ENCODE results near the gene GABRA5. TPM values are rescaled to one million over a fixed set of nuclear protein-coding genes. Genes with fewer than 3 reads are reported as not detected.
"Not testable (repeated sequence)": the region's sequence is repeated elsewhere in the genome, so short reads cannot be mapped to it uniquely, and the experiment has no call there.

The GABRA5 gene
- not detected in 2 replicates for total RNA-seq
- 0.09 and 0.23 TPM in 2 replicates for polyA plus RNA-seq
- 0.25 TPM in 1 of 2 replicates, not detected in the other for polyA plus RNA-seq (2012)
- not detected in 2 replicates for polyA minus RNA-seq (ENCODE audit: low replicate concordance)

GRCh38 chr15:26866298-26867199, at the start of gene GABRA5:
Gene GABRA5, plus strand, starts transcription at chr15:26867062. Its CDS starts 2,187 bp downstream, at chr15:26869249.
- no peak within 1 kb of the TSS for H3K27ac ChIP-seq (ENCODE audit: insufficient read depth, low read length)
- H3K27me3 ChIP-seq (ENCODE audit: control insufficient read depth, insufficient read depth, low read length) = no peaks in the 10 kb centered on the region
- H3K79me2 ChIP-seq (ENCODE audit: control insufficient read depth, insufficient read depth, low read length) = no peaks in the 10 kb centered on the region
- H3K4me3 ChIP-seq (replicated peaks in 1 of 4; ENCODE audit: control extremely low read depth in 1 of 4, insufficient read depth in 1 of 4, low read depth in 3 of 4, low read length in 4 of 4) = no peak within 1 kb of the TSS
- no peak within 1 kb of the TSS for H3K9ac ChIP-seq (ENCODE audit: insufficient read depth, low read length)
- no peaks in the 10 kb centered on the region for H4K20me1 ChIP-seq (ENCODE audit: control insufficient read depth, extremely low read depth, insufficient read depth, low read length)
- no peaks in the 10 kb centered on the region for H3K4me1 ChIP-seq (ENCODE audit: control insufficient read depth, extremely low read depth, insufficient read depth, low read length)
- DNase-seq (ENCODE audit: low read depth in 2 of 2) = peak in 1 of 2 donors; percentile 72
- H3K36me3 ChIP-seq (ENCODE audit: control insufficient read depth, insufficient read depth, low read length) = no peaks in the 10 kb centered on the region
- H3K9me3 ChIP-seq (ENCODE audit: control insufficient read depth, insufficient read depth, low read depth, low read length) = no peaks in the 10 kb centered on the region
- H2AFZ ChIP-seq (ENCODE audit: low read length) = no peak within 1 kb of the TSS
- TF ChIP-seq, protein P1, sequence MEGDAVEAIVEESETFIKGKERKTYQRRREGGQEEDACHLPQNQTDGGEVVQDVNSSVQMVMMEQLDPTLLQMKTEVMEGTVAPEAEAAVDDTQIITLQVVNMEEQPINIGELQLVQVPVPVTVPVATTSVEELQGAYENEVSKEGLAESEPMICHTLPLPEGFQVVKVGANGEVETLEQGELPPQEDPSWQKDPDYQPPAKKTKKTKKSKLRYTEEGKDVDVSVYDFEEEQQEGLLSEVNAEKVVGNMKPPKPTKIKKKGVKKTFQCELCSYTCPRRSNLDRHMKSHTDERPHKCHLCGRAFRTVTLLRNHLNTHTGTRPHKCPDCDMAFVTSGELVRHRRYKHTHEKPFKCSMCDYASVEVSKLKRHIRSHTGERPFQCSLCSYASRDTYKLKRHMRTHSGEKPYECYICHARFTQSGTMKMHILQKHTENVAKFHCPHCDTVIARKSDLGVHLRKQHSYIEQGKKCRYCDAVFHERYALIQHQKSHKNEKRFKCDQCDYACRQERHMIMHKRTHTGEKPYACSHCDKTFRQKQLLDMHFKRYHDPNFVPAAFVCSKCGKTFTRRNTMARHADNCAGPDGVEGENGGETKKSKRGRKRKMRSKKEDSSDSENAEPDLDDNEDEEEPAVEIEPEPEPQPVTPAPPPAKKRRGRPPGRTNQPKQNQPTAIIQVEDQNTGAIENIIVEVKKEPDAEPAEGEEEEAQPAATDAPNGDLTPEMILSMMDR (conservative IDR thresholded peaks at IDR 0.05 in 1 of 2, IDR thresholded peaks at IDR 0.05 in 1 of 2; ENCODE audit: low read depth in 1 of 2, low read length in 2 of 2) = peak in 1 of 2 donors; percentile 7
- TF ChIP-seq EZH2 (IDR thresholded peaks at IDR 0.05; ENCODE audit: low read length, missing control alignments) = no peak
- no peak within 1 kb of the TSS for H3K4me2 ChIP-seq (ENCODE audit: extremely low read depth, insufficient read depth, low read length)

- DNase-seq (ENCODE audit: low read depth in 2 of 2); H3K9me3 ChIP-seq (ENCODE audit: control insufficient read depth, insufficient read depth, low read depth, low read length); H2AFZ ChIP-seq (ENCODE audit: low read length); H3K27ac ChIP-seq (ENCODE audit: insufficient read depth, low read length); H3K79me2 ChIP-seq (ENCODE audit: control insufficient read depth, insufficient read depth, low read length); H3K4me2 ChIP-seq (ENCODE audit: extremely low read depth, insufficient read depth, low read length); H4K20me1 ChIP-seq (ENCODE audit: control insufficient read depth, extremely low read depth, insufficient read depth, low read length); H3K27me3 ChIP-seq (ENCODE audit: control insufficient read depth, insufficient read depth, low read length); H3K4me1 ChIP-seq (ENCODE audit: control insufficient read depth, extremely low read depth, insufficient read depth, low read length); H3K36me3 ChIP-seq (ENCODE audit: control insufficient read depth, insufficient read depth, low read length); H3K9ac ChIP-seq (ENCODE audit: insufficient read depth, low read length); H3K4me3 ChIP-seq (replicated peaks in 1 of 4; ENCODE audit: control extremely low read depth in 1 of 4, insufficient read depth in 1 of 4, low read depth in 3 of 4, low read length in 4 of 4): not testable (repeated sequence)
Measured at GRCh38 chr15:26831191-26831590, 35.7 kb upstream of the GABRA5 start.

GRCh38 chr15:26831951-26832350, 34.9 kb upstream of the GABRA5 start:
- DNase-seq (ENCODE audit: low read depth in 2 of 2) = no peak
- Histone ChIP-seq H3K27ac (ENCODE audit: insufficient read depth, low read length) (no peak overlapping the region), H2AFZ (ENCODE audit: low read length) (no peak overlapping the region), H3K9ac (ENCODE audit: insufficient read depth, low read length) (no peak overlapping the region), H3K4me1 (ENCODE audit: control insufficient read depth, extremely low read depth, insufficient read depth, low read length) (no peaks in the 10 kb centered on the region), H3K4me3 (replicated peaks in 1 of 4; ENCODE audit: control extremely low read depth in 1 of 4, insufficient read depth in 1 of 4, low read depth in 3 of 4, low read length in 4 of 4) (no peak overlapping the region), H3K36me3 (ENCODE audit: control insufficient read depth, insufficient read depth, low read length) (no peaks in the 10 kb centered on the region), H4K20me1 (ENCODE audit: control insufficient read depth, extremely low read depth, insufficient read depth, low read length) (no peaks in the 10 kb centered on the region), H3K79me2 (ENCODE audit: control insufficient read depth, insufficient read depth, low read length) (no peaks in the 10 kb centered on the region), H3K9me3 (ENCODE audit: control insufficient read depth, insufficient read depth, low read depth, low read length) (no peaks in the 10 kb centered on the region), H3K27me3 (ENCODE audit: control insufficient read depth, insufficient read depth, low read length) (no peaks in the 10 kb centered on the region), H3K4me2 (ENCODE audit: extremely low read depth, insufficient read depth, low read length) (no peak overlapping the region)
- TF ChIP-seq EZH2 (IDR thresholded peaks at IDR 0.05; ENCODE audit: low read length, missing control alignments) = no peak
- TF ChIP-seq, protein P1 (conservative IDR thresholded peaks at IDR 0.05 in 1 of 2, IDR thresholded peaks at IDR 0.05 in 1 of 2; ENCODE audit: low read depth in 1 of 2, low read length in 2 of 2) = no peak
